ENCODE measurements around the gene RAP2A.

GRCh38 chr13:97390941-97391600 lies 42.9 kb upstream of the RAP2A start:
- no peak for TF ChIP-seq EZH2 (IDR thresholded peaks at IDR 0.05)
- no peak for TF ChIP-seq POLR2AphosphoS5 (IDR thresholded peaks at IDR 0.05; ENCODE audit: borderline replicate concordance, low read depth, low read length)
- no peak for TF ChIP-seq FOXP2 (optimal IDR thresholded peaks at IDR 0.05; ENCODE audit: control extremely low read depth, extremely low read length, insufficient read depth)
